A673 (cell line): Measurements from ENCODE around the gene OR4N2. TPM values are rescaled to one million over a fixed set of nuclear protein-coding genes. Genes with fewer than 3 reads are reported as not detected.
"Not testable (repeated sequence)": the region's sequence is repeated elsewhere in the genome, so short reads cannot be mapped to it uniquely, and the experiment has no call there.

ENCODE experiments used
- BruUV-seq: library from RNA; stranded (reverse); fragments of 400-500 nt; replicated peaks from 2 replicates; lab custom pipeline; 2021; lab: Mats Ljungman, UMichigan
- CTCF ChIA-PET: fragments of 300-600 bp; sonication (Branson Sonifier 250); formaldehyde crosslinking; loops from one replicate; lab custom pipeline; 2022; ENCODE audit warnings: antibody characterized with exemption; lab: Charles Lee
- POLR2A ChIA-PET: fragments of 300-600 bp; sonication (Branson Sonifier 250); formaldehyde crosslinking; loops from one replicate; lab custom pipeline; 2022; ENCODE audit warnings: antibody characterized with exemption; ENCODE audit not compliant: low non-redundant PET; lab: Charles Lee
- DNase-seq: peaks from one replicate; pipeline ENCODE4 v3.0.0-alpha.2; 2015; ENCODE audit warnings: low spot score
- H3K27ac ChIP-seq: fragments of 200-600 bp; sonication (generic); 2 replicates; pipeline ENCODE4 v1.5.1; 2016; ENCODE audit warnings: mixed run types, low read depth, mild to moderate bottlenecking, mixed read lengths, antibody characterized with exemption, low read length; ENCODE audit not compliant: poor library complexity, severe bottlenecking
- H3K27me3 ChIP-seq: fragments of 200-600 bp; sonication (generic); replicated peaks from 2 replicates; pipeline ENCODE4 v1.6.1; 2017; ENCODE audit warnings: mixed run types, low read depth, mild to moderate bottlenecking, mixed read lengths, antibody characterized with exemption, low read length; ENCODE audit not compliant: insufficient read depth, poor library complexity
- H3K36me3 ChIP-seq: fragments of 200-600 bp; sonication (generic); 2 replicates; pipeline ENCODE4 v1.6.1; 2016; ENCODE audit warnings: mixed run types, mild to moderate bottlenecking, mixed read lengths, antibody characterized with exemption, low read length; ENCODE audit not compliant: insufficient read depth, poor library complexity, severe bottlenecking
- H3K4me1 ChIP-seq: fragments of 200-600 bp; sonication (generic); 2 replicates; pipeline ENCODE4 v1.6.1; 2017; ENCODE audit warnings: mixed run types, mild to moderate bottlenecking, mixed read lengths, antibody characterized with exemption, low read length; ENCODE audit not compliant: insufficient read depth, poor library complexity, severe bottlenecking
- H3K4me3 ChIP-seq: fragments of 200-600 bp; sonication (generic); 2 replicates; pipeline ENCODE4 v1.5.1; 2016; ENCODE audit warnings: low read depth, mixed run types, mild to moderate bottlenecking, mixed read lengths, low read length; ENCODE audit not compliant: poor library complexity, severe bottlenecking
- H3K9me3 ChIP-seq: fragments of 200-600 bp; sonication (generic); 2 replicates; pipeline ENCODE4 v1.6.1; 2016; ENCODE audit warnings: mixed run types, low read depth, mild to moderate bottlenecking, mixed read lengths, antibody characterized with exemption, low read length; ENCODE audit not compliant: poor library complexity, severe bottlenecking
- CTCF ChIP-seq: fragments of 300-800, 200-600 bp; sonication (generic); conservative IDR thresholded peaks from 2 replicates; pipeline ENCODE4 v1.5.1; 2017; ENCODE audit warnings: low read depth, mild to moderate bottlenecking, antibody characterized with exemption, low read length, moderate library complexity, mixed read lengths
- EZH2 ChIP-seq: fragments of 200-600 bp; sonication (generic); IDR thresholded peaks from 2 replicates; pipeline ENCODE4 v1.6.1; 2017; ENCODE audit warnings: borderline replicate concordance, low read depth, mild to moderate bottlenecking, mixed read lengths, antibody characterized with exemption, low read length; ENCODE audit not compliant: poor library complexity, severe bottlenecking
- intact Hi-C: fragments of 100-400 bp; cut with micrococcal nuclease; formaldehyde crosslinking; loops from one replicate; pipeline ENCODE4 v1.10.0; 2022; ENCODE audit not compliant: unreplicated experiment
- total RNA-seq: library from RNA; stranded (reverse); gene quantifications from 2 replicates; pipeline ENCODE4 v1.2.3, GENCODE V29; 2021

The OR4N2 gene
- total RNA-seq, 1 experiment from 2014 or later = not detected

DNA sequence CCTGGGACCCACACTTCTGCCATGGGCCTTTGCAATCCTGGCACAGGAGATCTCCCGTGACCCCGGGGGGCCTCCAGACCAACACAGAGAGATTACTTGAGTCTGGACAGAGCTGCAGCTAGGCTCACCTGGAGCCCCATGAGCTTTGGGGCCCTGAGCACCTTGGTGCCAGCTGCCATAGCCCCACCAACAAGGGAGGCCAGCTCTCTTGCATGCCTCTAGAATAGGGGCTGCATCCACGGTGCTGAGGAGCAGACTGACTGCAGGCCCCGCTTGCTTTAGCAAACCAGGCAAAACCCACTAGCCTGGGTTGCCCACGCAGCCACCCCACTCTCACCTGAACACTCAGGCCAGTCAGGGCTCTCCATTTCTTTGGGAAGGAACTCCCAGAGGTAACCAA, 3.7 kb upstream of the OR4N2 start:
- intact Hi-C loops = no loop called here

DNA sequence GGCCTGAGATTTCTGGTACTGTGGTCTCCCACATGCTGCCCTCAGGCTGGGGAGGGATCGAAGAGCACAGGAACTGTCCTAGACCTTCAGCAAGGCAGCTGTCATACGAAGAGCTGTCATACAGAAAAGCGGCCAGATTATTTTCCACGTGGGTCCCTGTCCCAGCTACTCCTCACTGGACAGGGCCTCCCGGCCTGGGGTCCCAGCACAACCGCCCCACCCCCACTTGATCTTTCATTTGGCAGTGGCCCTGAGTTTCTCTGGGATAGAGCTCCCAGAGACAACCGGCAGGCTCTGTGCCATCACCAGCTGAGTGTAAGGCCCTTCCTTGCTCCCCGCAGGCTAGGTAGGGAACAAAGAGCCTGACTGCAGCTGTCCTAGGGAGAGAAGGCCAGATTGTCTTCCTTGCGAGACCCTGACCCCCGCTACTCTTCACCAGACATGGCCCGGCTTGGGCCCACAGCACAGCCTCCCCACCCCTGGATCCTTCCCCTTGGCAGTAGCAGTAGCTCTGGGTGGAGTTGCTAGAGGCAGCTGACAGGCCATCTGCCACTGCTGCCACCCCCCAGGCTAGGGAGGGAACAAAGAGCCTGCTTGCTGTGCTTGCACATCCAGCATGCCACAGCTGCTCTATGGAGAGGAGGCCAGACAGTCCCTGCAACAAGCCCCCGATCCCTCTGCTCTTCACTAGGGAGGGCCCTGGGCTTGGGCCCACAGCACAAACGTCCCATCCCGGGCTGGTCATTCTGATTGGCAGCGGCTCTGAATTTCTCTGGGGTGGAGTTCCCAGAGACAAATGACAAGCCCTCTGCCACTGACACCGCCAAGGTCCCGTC, 3.1 kb upstream of the OR4N2 start:
- intact Hi-C loops = no loop called here
- CTCF ChIA-PET = no interaction called here
- TF ChIP-seq EZH2 (no peak), CTCF (no peak)
- POLR2A ChIA-PET = no interaction called here
- Histone ChIP-seq H3K9me3 (peaks cover 24% of the 10 kb centered on the region), H3K36me3 (no peaks in the 10 kb centered on the region), H3K27me3 (no peaks in the 10 kb centered on the region), H3K4me1 (no peaks in the 10 kb centered on the region), H3K27ac (no peak overlapping the region), H3K4me3 (no peak overlapping the region)
- no TSS peak for BruUV-seq
- no peak for DNase-seq

More for the DNA sequence above, 3.7 kb upstream of the OR4N2 start:
- Histone ChIP-seq H3K27ac (no peak overlapping the region), H3K4me3 (no peak overlapping the region), H3K9me3 (peaks cover 19% of the 10 kb centered on the region), H3K36me3 (no peaks in the 10 kb centered on the region), H3K27me3 (no peaks in the 10 kb centered on the region), H3K4me1 (no peaks in the 10 kb centered on the region)
- ChIA-PET CTCF (no interaction called here), POLR2A (no interaction called here)
- TF ChIP-seq CTCF (no peak), EZH2 (no peak)
- no peak for DNase-seq
- BruUV-seq = no TSS peak

DNA sequence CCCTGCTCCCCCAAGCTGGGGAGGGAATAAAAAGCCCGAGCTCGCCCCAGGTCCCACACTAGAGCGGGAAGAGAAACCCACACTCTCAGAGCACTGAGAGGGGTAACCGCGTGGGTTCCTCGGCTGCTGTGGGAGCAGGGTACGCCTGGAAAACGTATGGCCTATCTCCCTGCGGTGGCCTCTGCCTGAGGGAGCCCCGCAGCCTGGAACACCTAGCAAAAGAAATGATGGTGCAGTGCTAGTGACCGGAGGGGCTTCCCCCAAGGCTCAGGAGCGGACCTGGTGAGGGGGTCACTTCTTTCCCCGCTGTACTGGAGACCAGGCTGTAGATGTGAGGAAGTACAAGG, 2.5 kb upstream of the OR4N2 start:
- CTCF ChIA-PET = no interaction called here

GRCh38 chr14:19813171-19813920, 9.8 kb downstream of the OR4N2 start:
- POLR2A ChIA-PET, BruUV-seq, CTCF ChIA-PET: not testable (repeated sequence)

More for the DNA sequence above, 2.5 kb upstream of the OR4N2 start:
- no TSS peak for BruUV-seq
- Histone ChIP-seq H3K4me1 (no peaks in the 10 kb centered on the region), H3K27me3 (no peaks in the 10 kb centered on the region), H3K4me3 (no peak overlapping the region), H3K36me3 (no peaks in the 10 kb centered on the region), H3K27ac (no peak overlapping the region), H3K9me3 (peaks cover 28% of the 10 kb centered on the region)
- POLR2A ChIA-PET = no interaction called here
- intact Hi-C loops = no loop called here
- TF ChIP-seq EZH2 = no peak
- no peak for TF ChIP-seq CTCF
- DNase-seq = no peak

DNA sequence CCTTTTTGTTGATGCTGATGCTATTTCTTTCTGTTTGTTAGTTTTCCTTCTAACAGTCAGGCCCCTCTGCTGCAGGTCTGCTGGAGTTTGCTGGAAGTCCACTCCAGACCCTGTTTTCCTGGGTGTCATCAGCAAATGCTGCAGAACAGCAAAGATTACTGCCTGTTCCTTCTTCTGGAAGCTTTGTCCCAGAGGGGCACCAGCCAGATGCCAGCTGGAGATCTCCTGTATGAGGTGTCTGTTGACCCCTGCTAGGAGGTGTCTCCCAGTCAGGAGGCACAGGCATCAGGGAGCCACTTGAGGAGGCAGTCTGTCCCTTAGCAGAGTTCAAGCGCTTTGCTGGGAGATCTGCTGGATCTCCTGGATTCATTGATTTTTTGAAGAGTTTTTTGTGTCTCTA, 16.3 kb downstream of the OR4N2 start:
- not testable (repeated sequence) for BruUV-seq

More at GRCh38 chr14:19813171-19813920, 9.8 kb downstream of the OR4N2 start:
- H3K27ac ChIP-seq, intact Hi-C loops, H3K9me3 ChIP-seq, H3K36me3 ChIP-seq, DNase-seq, H3K4me3 ChIP-seq, H3K27me3 ChIP-seq, H3K4me1 ChIP-seq: not testable (repeated sequence)

More for the DNA sequence above, 16.3 kb downstream of the OR4N2 start:
- H3K9me3 ChIP-seq, intact Hi-C loops, POLR2A ChIA-PET, H3K4me3 ChIP-seq, H3K27ac ChIP-seq, H3K27me3 ChIP-seq, H3K4me1 ChIP-seq, CTCF ChIA-PET, H3K36me3 ChIP-seq, DNase-seq: not testable (repeated sequence)
